ENCODE results near the gene CAPN12.

The CAPN12 gene

GRCh38 chr19:38710928-38711725 is 33.1 kb downstream of the CAPN12 start:
- no peak for DNase-seq (ENCODE audit: low spot score)

- DNase-seq (ENCODE audit: low spot score), result no peak
These were observed 33.9 kb downstream of the CAPN12 start for GRCh38 chr19:38710416-38710702.

GRCh38 chr19:38709671-38710415 is 34.4 kb downstream of the CAPN12 start:
- no peak for DNase-seq (ENCODE audit: low spot score)

- DNase-seq (ENCODE audit: low spot score), result no peak
These were observed 35.2 kb downstream of the CAPN12 start for GRCh38 chr19:38709119-38709518.

- no peak for DNase-seq (ENCODE audit: low spot score)
These were observed 35.8 kb downstream of the CAPN12 start for GRCh38 chr19:38708413-38709024.

GRCh38 chr19:38707512-38708114 is 36.7 kb downstream of the CAPN12 start:
- no peak for DNase-seq (ENCODE audit: low spot score)

- no peak for DNase-seq (ENCODE audit: low spot score)
These were observed 37.3 kb downstream of the CAPN12 start for GRCh38 chr19:38706792-38707511.

GRCh38 chr19:38705197-38706019 is 38.9 kb downstream of the CAPN12 start:
- no peak for DNase-seq (ENCODE audit: low spot score)

- DNase-seq (ENCODE audit: low spot score), result no peak
These were observed 39.7 kb downstream of the CAPN12 start for GRCh38 chr19:38704488-38705026.

GRCh38 chr19:38703509-38703908 is 40.8 kb downstream of the CAPN12 start:
- DNase-seq (ENCODE audit: low spot score), result no peak

- no peak for DNase-seq (ENCODE audit: low spot score)
These were observed 42.0 kb downstream of the CAPN12 start for GRCh38 chr19:38702278-38702677.

GRCh38 chr19:38701455-38702063 is 42.7 kb downstream of the CAPN12 start:
- DNase-seq (ENCODE audit: low spot score), result no peak

- no peak for DNase-seq (ENCODE audit: low spot score)
These were observed 43.3 kb downstream of the CAPN12 start for GRCh38 chr19:38700902-38701454.

- DNase-seq (ENCODE audit: low spot score), result no peak
These were observed 43.8 kb downstream of the CAPN12 start for GRCh38 chr19:38700350-38700901.

- no peak for DNase-seq (ENCODE audit: low spot score)
These were observed 44.5 kb downstream of the CAPN12 start for GRCh38 chr19:38699647-38700349.

- DNase-seq (ENCODE audit: low spot score), result no peak
These were observed 45.3 kb downstream of the CAPN12 start for GRCh38 chr19:38699027-38699346.

GRCh38 chr19:38698225-38699026 is 45.8 kb downstream of the CAPN12 start:
- DNase-seq (ENCODE audit: low spot score), result no peak

GRCh38 chr19:38697641-38698071 is 46.6 kb downstream of the CAPN12 start:
- no peak for DNase-seq (ENCODE audit: low spot score)
